C4-2B (cell line): ENCODE data around the gene AK8.

Source experiments
- H3K27ac ChIP-seq: fragments of 450-650 bp; 2 replicates; pipeline ENCODE4 v1.5.1; 2017
- CTCF ChIP-seq: fragments of 450-650 bp; conservative IDR thresholded peaks from 2 replicates; pipeline ENCODE4 v1.5.1; 2017; ENCODE audit warnings: mild to moderate bottlenecking
- ZFX ChIP-seq: fragments of 450-650 bp; IDR thresholded peaks from 2 replicates; pipeline ENCODE4 v1.6.1; 2017

The AK8 gene

GRCh38 chr9:132740526-132741309 lies 137.4 kb downstream of the AK8 start:
- no peak for TF ChIP-seq ZFX
- no peak for TF ChIP-seq CTCF
- H3K27ac ChIP-seq, result no peak overlapping the region

- no peak overlapping the region for H3K27ac ChIP-seq
- TF ChIP-seq CTCF (no peak), ZFX (no peak)
Observed at GRCh38 chr9:132739710-132740310, 138.3 kb downstream of the AK8 start.

- no peak overlapping the region for H3K27ac ChIP-seq
- TF ChIP-seq CTCF (no peak), ZFX (no peak)
Observed at GRCh38 chr9:132733260-132733815, 144.7 kb downstream of the AK8 start.

GRCh38 chr9:132732326-132733259 lies 145.5 kb downstream of the AK8 start:
- no peak overlapping the region for H3K27ac ChIP-seq
- no peak for TF ChIP-seq CTCF
- no peak for TF ChIP-seq ZFX

- TF ChIP-seq ZFX (no peak), CTCF (no peak)
- no peak overlapping the region for H3K27ac ChIP-seq
Observed at GRCh38 chr9:132731230-132731629, 146.9 kb downstream of the AK8 start.

GRCh38 chr9:132730054-132731033 lies 147.7 kb downstream of the AK8 start:
- TF ChIP-seq CTCF (no peak), ZFX (no peak)
- H3K27ac ChIP-seq, result no peak overlapping the region; the same call in 1 of the 2 replicates
